GM21447 (cell line): ENCODE results near the gene VENTX.

Experiments
- ATAC-seq: cut with Tn5 transposase; IDR thresholded peaks from one replicate; pipeline ENCODE4 v1.9.1; 2021; ENCODE audit not compliant: unreplicated experiment

The VENTX gene

GRCh38 chr10:133271521-133272300, 34.1 kb downstream of the VENTX start:
- no peak for ATAC-seq

- no peak for ATAC-seq
These were observed 34.8 kb downstream of the VENTX start for GRCh38 chr10:133272301-133272963.

DNA sequence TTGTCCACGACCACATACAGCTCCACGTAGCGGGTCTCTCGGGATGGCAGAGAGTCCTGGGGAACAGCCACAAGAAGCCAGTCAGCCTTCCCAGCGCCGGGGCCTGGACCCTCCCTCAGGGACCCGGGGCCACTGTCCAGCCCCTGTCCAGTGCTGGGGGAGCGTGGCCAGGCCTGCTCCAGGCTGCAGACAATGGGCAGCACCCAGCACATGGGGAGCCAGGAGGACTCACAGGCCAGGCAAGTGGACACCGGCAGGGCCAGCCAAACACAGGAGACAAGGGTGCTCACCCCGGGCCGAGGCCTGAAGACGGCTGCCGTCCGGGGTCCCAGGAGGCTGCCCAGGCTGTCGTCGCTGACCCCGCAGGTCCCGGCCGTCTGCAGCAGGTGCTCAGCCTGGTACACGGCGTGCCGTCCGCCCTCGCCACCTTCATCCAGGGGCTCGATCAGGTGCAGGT, 35.3 kb downstream of the VENTX start:
- no peak for ATAC-seq

GRCh38 chr10:133273534-133274143, 36.0 kb downstream of the VENTX start:
- ATAC-seq, result no peak

DNA sequence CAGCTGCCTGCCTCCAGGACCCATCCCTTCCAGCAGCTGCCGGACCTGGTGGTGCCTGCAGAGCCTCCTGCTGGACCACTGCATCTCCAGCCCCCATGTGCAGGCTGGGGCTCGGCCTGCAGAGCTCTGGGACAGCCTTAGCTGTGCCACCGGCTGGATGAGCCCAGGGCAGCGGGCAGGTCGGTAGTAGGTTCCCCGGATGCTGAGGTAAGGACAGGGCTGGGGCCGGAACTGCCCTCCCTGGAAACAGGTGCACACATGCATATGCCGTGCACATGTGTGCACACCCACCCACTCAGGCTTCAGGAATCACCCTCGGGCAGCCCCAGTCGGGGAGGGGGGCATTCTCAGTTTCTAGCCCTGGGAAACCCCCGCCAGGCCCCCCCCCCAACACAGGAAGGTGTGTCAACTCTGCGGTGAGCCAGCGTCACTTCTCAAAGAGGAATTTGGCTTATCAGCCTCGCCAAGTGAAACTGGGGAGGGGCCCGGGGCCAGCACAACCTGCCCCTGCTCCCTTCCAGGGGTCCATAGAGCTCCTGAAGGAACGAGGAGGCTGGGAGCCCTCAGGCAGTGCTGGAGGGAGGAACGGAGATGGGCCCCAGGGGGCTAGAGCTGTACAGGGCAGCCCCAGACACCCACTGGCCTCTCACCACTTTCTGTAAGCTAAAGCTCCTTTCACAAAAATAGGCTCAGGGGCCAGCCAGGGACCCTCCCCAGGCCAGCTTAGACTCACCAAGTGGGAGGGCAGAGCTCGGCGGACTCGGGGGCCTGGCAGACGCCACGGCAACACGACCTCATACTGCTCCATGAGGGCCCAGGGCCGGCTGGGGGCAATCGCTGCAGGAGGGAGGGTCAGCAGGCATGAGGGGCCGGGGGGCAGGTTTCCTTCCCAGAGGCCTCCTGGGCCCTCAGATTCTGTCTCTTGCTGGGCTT, 37.4 kb downstream of the VENTX start:
- peak; percentile 51 for ATAC-seq

GRCh38 chr10:133275684-133276092, 38.0 kb downstream of the VENTX start:
- ATAC-seq, result peak; percentile 29

GRCh38 chr10:133276100-133276434, 38.4 kb downstream of the VENTX start:
- ATAC-seq, result peak; percentile 0

- peak; percentile 36 for ATAC-seq
These were observed 39.0 kb downstream of the VENTX start, which contains the start of gene ADAM8 for GRCh38 chr10:133276435-133277201. TSS of gene ADAM8 (minus strand) at chr10:133276868. CDS start at chr10:133276817, 51 bp downstream.

DNA sequence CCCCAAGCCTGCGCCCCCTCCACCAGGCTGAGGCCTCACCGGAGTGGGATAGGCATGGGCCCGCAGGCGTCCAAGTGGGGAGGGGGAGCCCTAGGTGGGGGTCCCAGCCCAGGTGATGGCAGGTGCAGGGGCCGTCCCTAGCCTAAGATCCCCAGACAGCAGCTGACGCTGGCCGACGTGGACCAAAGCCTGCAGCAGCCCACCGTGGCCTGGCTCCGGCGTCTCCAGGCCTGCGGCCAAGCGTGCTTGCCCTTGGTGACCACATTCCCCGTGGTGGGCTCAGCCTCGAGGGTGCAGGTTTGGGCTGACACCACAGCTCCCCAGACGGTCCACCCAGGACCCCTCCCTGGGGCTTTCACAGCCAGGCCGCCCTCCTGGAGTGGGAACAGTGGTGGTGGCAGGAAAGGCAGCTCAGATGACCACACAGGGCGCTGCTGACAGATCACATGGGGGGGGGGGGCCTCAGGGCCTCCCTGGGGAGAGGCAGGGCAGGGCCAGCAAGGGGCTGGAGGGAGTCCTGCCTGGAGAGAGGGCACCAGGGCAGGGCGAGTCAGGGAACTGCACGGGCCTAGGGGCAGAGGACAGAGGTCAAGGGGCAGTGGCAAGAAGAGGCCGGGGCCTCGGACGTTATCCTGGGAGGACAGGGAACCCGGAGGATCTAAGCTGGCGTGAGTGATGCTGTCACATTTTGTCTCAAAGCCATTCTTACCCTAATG, 39.8 kb downstream of the VENTX start:
- no peak for ATAC-seq

DNA sequence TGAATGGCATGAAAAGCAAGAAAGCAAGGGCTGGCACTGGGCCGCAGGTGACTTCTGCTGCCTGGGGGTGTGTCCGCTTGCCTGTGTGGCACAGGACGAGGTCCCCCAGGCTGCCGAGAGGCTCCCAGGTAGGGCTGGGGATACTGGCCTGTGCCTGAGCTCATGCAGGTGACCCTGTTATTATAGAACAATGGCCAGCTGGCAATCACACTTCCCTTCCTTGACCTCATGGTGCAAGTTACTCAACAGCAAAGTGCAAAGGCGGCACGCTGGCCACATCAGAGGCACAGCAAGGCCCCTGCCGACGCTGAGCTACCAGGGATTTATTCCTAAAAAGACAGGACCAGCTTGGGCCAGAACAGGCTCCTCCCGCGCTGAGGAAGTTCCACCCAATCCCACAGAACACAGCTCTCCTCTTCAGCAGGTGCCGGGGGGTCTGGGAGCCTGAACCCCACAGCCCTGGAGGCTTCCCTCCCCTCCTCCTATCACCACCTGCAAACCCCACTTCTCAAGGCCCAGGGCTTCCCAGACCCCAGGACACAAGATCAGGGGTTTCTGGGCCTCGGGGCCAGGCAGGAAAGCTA, 40.4 kb downstream of the VENTX start:
- ATAC-seq, result no peak

GRCh38 chr10:133278577-133279265, 41.1 kb downstream of the VENTX start:
- peak; percentile 41 for ATAC-seq

- ATAC-seq, result no peak
These were observed 41.9 kb downstream of the VENTX start for GRCh38 chr10:133279326-133280226.

DNA sequence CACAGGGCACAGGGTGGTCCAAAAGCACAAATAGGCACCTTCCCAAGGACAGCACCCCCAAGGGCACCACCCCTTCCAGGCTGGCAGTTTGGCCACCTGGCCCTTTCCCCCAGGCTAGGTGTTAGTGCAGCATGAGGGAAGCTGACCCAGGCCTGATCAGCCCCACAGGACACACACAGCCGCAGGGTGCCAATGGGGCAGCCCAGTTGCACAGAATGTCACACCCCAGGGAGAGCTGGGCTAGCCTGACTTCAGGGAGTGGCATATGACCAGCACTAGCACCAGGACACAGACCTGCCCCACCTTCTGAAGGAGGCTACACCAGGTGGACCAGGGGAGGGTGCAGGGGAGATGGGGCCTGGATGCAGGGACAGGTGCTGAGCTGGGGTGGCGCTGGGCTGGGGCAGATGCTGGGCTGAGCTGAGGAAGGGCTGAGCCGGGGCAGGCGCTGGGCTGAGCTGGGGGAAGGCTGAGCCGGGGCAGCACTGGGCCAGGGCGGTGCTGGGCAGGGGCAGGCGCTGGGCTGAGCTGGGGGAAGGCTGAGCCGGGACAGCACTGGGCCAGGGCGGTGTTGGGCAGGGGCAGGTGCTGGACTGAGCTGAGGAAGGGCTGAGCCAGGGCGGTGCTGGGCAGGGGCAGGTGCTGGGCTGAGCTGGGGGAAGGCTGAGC, 42.9 kb downstream of the VENTX start:
- ATAC-seq, result no peak

DNA sequence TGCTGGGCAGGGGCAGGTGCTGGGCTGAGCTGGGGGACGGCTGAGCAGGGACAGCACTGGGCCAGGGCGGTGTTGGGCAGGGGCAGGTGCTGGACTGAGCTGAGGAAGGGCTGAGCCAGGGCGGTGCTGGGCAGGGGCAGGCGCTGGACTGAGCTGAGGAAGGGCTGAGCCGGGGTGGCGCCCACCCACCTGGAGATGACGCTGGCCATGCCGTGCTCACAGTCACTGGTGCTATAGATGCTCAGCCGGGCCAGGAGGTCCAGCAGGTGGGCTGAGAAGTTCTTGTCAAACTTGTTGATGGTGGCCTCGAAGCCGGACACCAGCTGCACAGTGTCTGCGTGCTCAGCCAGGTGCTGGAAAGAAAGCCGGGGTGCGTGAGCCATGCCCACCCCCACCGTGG, 43.4 kb downstream of the VENTX start:
- ATAC-seq, result no peak

- no peak for ATAC-seq
These were observed 44.1 kb downstream of the VENTX start for GRCh38 chr10:133281628-133282372.

DNA sequence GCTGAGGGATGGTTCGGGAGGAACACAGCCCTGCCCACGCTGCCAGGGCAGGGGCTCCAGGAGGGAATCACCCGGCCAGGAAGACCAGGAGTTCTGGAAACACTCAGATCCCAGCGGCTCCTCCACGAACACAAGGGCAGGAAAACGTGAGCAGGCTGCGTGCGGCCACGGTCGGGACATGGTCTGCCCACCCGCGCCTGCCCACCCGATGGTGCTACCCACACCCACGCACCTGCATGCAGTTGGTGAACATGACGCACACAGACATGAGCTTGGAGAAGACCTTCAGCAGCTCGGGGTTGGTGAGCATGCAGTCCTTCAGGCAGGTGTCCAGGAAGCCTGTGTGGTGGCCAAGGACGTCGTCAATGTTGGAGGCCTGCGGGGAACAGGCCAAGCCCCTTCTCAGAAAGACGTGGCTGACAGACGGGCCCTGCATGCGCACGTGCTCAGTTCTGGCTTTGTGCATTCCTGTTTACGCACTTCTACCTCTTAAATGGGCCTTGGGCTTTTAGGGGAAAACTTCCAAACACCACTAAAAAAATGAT, 45.3 kb downstream of the VENTX start:
- ATAC-seq, result no peak
